Measurements from ENCODE around the gene CDH19.

DNA sequence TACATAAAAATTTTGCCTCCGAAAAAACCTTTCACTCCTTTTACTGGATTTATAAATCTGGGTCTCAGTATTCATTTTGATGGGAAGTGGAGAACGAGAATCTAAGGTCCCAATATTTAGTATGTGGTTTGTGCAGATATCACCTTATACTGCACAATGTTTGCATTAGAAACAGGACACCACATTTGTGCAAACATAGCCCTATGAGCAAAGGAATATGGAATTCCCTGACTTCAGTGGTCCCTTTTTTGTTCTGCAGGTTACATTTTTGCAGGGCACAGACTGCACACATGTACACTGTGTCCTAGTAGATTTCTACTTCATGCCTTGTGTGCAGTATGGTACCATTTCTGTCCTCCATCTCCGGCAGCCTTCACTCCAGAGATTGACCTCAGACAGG is 130.0 kb downstream of the CDH19 start:
- TF ChIP-seq, protein P1, sequence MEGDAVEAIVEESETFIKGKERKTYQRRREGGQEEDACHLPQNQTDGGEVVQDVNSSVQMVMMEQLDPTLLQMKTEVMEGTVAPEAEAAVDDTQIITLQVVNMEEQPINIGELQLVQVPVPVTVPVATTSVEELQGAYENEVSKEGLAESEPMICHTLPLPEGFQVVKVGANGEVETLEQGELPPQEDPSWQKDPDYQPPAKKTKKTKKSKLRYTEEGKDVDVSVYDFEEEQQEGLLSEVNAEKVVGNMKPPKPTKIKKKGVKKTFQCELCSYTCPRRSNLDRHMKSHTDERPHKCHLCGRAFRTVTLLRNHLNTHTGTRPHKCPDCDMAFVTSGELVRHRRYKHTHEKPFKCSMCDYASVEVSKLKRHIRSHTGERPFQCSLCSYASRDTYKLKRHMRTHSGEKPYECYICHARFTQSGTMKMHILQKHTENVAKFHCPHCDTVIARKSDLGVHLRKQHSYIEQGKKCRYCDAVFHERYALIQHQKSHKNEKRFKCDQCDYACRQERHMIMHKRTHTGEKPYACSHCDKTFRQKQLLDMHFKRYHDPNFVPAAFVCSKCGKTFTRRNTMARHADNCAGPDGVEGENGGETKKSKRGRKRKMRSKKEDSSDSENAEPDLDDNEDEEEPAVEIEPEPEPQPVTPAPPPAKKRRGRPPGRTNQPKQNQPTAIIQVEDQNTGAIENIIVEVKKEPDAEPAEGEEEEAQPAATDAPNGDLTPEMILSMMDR (IDR thresholded peaks at IDR 0.05): no peak
- TF ChIP-seq POLR2A (IDR thresholded peaks at IDR 0.05): no peak
